HG03196 (cell line): ENCODE data around the gene SERGEF.

Experiments
- ATAC-seq: cut with Tn5 transposase; IDR thresholded peaks from one replicate; pipeline ENCODE4 v1.9.1; 2021; ENCODE audit not compliant: unreplicated experiment

Gene SERGEF

GRCh38 chr11:17821648-17822400, 191.0 kb downstream of the SERGEF start:
- no peak for ATAC-seq

GRCh38 chr11:17816232-17816931, 196.5 kb downstream of the SERGEF start:
- ATAC-seq: no peak

GRCh38 chr11:17814546-17814945, 198.3 kb downstream of the SERGEF start:
- ATAC-seq: no peak

GRCh38 chr11:17813391-17814059, 199.3 kb downstream of the SERGEF start:
- no peak for ATAC-seq

- no peak for ATAC-seq
Measured at GRCh38 chr11:17812865-17813187, 200.0 kb downstream of the SERGEF start.

GRCh38 chr11:17812091-17812864, 200.6 kb downstream of the SERGEF start:
- ATAC-seq: no peak

- ATAC-seq: no peak
Measured at GRCh38 chr11:17811352-17811751, 201.5 kb downstream of the SERGEF start.

- ATAC-seq: no peak
Measured at GRCh38 chr11:17810746-17811145, 202.1 kb downstream of the SERGEF start.

- no peak for ATAC-seq
Measured at GRCh38 chr11:17810041-17810440, 202.8 kb downstream of the SERGEF start.

GRCh38 chr11:17807034-17807433, 205.8 kb downstream of the SERGEF start:
- no peak for ATAC-seq

- no peak for ATAC-seq
Measured at GRCh38 chr11:17805873-17806272, 207.0 kb downstream of the SERGEF start.

- no peak for ATAC-seq
Measured at GRCh38 chr11:17805043-17805442, 207.8 kb downstream of the SERGEF start.

- no peak for ATAC-seq
Measured at GRCh38 chr11:17803754-17804334, 209.0 kb downstream of the SERGEF start.

GRCh38 chr11:17802491-17802890, 210.4 kb downstream of the SERGEF start:
- no peak for ATAC-seq

GRCh38 chr11:17801166-17801565, 211.7 kb downstream of the SERGEF start:
- ATAC-seq: no peak

- ATAC-seq: no peak
Measured at GRCh38 chr11:17799147-17799546, 213.7 kb downstream of the SERGEF start.

GRCh38 chr11:17798716-17799115, 214.1 kb downstream of the SERGEF start:
- ATAC-seq: no peak

- no peak for ATAC-seq
Measured at GRCh38 chr11:17798253-17798652, 214.6 kb downstream of the SERGEF start.

GRCh38 chr11:17796154-17796553, 216.7 kb downstream of the SERGEF start:
- no peak for ATAC-seq

GRCh38 chr11:17794981-17795380, 217.9 kb downstream of the SERGEF start:
- no peak for ATAC-seq

- no peak for ATAC-seq
Measured at GRCh38 chr11:17793642-17794170, 219.1 kb downstream of the SERGEF start.
